Aorta (tissue), 5 donors: Measurements from ENCODE around the gene C20orf141. TPM values are rescaled to one million over a fixed set of nuclear protein-coding genes. Genes with fewer than 3 reads are reported as not detected.
"Not testable (repeated sequence)": the region's sequence is repeated elsewhere in the genome, so short reads cannot be mapped to it uniquely, and the experiment has no call there.

ENCODE experiments used
- ATAC-seq: fragments of 200-7000 bp; cut with Tn5 transposase; one replicate; pipeline ENCODE4 v1.9.1; 2022; ENCODE audit warnings: moderate library complexity; ENCODE audit not compliant: low FRiP score
- DNase-seq, 2 donors: peaks; one replicate each; pipeline ENCODE4 v3.0.0-alpha.2; 2020
- H3K27ac ChIP-seq, 2 donors: one replicate each; pipeline ENCODE4 v1.5.1; 2013; ENCODE audit warnings: low read length in 2 of 2, mild to moderate bottlenecking in 2 of 2, moderate library complexity in 2 of 2, control low read depth in 1 of 2, inconsistent platforms in 1 of 2, low read depth in 1 of 2
- H3K27me3 ChIP-seq, 2 donors: one replicate each; pipeline ENCODE4 v1.6.1; 2013; ENCODE audit warnings: control low read depth in 1 of 2, low read length in 1 of 2, mild to moderate bottlenecking in 1 of 2, moderate library complexity in 1 of 2; ENCODE audit not compliant: insufficient read depth in 2 of 2, control insufficient read depth in 1 of 2
- H3K36me3 ChIP-seq, 2 donors: one replicate each; pipeline ENCODE4 v1.6.1; 2013; ENCODE audit warnings: control low read depth in 1 of 2, low read length in 1 of 2, mild to moderate bottlenecking in 1 of 2; ENCODE audit not compliant: insufficient read depth in 2 of 2, control insufficient read depth in 1 of 2
- H3K4me1 ChIP-seq, 2 donors: one replicate each; pipeline ENCODE4 v1.6.1; 2013; ENCODE audit warnings: low read length in 2 of 2, control low read depth in 1 of 2, mild to moderate bottlenecking in 1 of 2, moderate library complexity in 1 of 2; ENCODE audit not compliant: insufficient read depth in 2 of 2, control insufficient read depth in 1 of 2
- H3K4me3 ChIP-seq, 2 donors: one replicate each; pipeline ENCODE4 v1.5.1; 2013; ENCODE audit warnings: low read length in 2 of 2, control low read depth in 1 of 2, mild to moderate bottlenecking in 1 of 2
- H3K9me3 ChIP-seq: one replicate; pipeline ENCODE4 v1.6.1; 2013; ENCODE audit warnings: mild to moderate bottlenecking, low read length; ENCODE audit not compliant: control insufficient read depth
- WGBS, 2 donors: extraction: QIAGEN DNeasy Blood & Tissue Kit; methylation state at CpG; one replicate each; pipeline ENCODE4 v1.1.7; 2013; 5-methylcytosine and 5-hydroxymethylcytosine counted together
- intact Hi-C, 2 donors: fragments of 100-400 bp; cut with DNase I; formaldehyde crosslinking; loops; one replicate each; pipeline versions ENCODE4 v1.14.2 to v1.15.0; 2022
- long read RNA-seq, 2 donors: library from polyadenylated mRNA; unstranded; transcript quantifications; one replicate each; pipeline ENCODE4 v2.0.0, GENCODE V29; 2020 to 2021
- polyA plus RNA-seq, 2 donors: library from polyadenylated mRNA; stranded (reverse); fragments of 200-250 nt; gene quantifications; one replicate each; pipeline ENCODE4 v1.2.3, GENCODE V29; 2013
- total RNA-seq, 2 donors: library from RNA; stranded (reverse); fragmentation: NEBNext Ultra II Directional; extraction: Animal tissue kit (Norgen Biotek cat#: 25700); gene quantifications; one replicate each; pipeline ENCODE4 v1.2.1, GENCODE V29; 2021
- donor health status: healthy with polysubstance abuse.
- donor health status: Bipolar disorder and iron deficiency.
- donor health status: DM: no; HTN: no; CAD: no.
- donor health status: DM: no; HTN: no; CAD: no.
- donor health status: DM: yes; HTN: yes; CAD: no.

C20orf141 gene, protein sequence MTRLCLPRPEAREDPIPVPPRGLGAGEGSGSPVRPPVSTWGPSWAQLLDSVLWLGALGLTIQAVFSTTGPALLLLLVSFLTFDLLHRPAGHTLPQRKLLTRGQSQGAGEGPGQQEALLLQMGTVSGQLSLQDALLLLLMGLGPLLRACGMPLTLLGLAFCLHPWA
- total RNA-seq (not detected), polyA plus RNA-seq (not detected)
- long read RNA-seq, donor 1, result 0 reads
- long read RNA-seq, donor 2, result 0 reads

DNA sequence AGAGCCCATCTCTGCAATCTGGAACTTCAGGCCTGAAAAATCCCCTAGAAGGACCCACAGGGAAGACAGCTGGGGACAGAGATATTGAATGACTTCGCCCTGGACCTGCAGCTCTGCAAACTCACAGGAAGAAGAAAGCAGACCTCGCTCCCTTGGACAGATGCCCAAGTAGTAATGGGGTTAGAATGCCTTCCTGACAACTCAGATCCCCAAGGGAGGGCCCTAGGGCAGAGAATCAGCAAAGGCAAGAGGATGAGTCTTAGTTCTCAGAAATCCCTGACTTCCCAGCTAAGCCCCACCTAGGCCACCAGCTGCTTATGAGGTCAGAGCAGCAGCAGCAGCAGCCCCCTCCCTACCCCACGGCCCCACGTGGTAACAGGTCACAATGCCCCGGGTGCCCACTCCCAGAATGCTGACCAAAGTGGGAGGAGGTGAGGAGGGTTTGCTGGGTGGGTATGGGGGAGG lies at the start of gene C20orf141:
C20orf141 (plus strand) TSS at position 401 of the 465 bp plus-strand sequence. CDS start 198 bp downstream, outside the sequence.
- ATAC-seq (no peak), DNase-seq (peak in 1 of 2 donors; percentile 66)
- Histone ChIP-seq H3K4me1 (no peaks in the 10 kb centered on the region), H3K9me3 (no peaks in the 10 kb centered on the region), H3K4me3 (no peak within 1 kb of the TSS), H3K36me3 (no peaks in the 10 kb centered on the region), H3K27ac (no peak within 1 kb of the TSS), H3K27me3 (peaks cover 0 to 3% of the 10 kb centered on the region in 2 donors)
- WGBS, 2 donors, result 54 to 57% methylated on average over 5 of the region's 5 CpGs
- intact Hi-C loops, result no loop called here

DNA sequence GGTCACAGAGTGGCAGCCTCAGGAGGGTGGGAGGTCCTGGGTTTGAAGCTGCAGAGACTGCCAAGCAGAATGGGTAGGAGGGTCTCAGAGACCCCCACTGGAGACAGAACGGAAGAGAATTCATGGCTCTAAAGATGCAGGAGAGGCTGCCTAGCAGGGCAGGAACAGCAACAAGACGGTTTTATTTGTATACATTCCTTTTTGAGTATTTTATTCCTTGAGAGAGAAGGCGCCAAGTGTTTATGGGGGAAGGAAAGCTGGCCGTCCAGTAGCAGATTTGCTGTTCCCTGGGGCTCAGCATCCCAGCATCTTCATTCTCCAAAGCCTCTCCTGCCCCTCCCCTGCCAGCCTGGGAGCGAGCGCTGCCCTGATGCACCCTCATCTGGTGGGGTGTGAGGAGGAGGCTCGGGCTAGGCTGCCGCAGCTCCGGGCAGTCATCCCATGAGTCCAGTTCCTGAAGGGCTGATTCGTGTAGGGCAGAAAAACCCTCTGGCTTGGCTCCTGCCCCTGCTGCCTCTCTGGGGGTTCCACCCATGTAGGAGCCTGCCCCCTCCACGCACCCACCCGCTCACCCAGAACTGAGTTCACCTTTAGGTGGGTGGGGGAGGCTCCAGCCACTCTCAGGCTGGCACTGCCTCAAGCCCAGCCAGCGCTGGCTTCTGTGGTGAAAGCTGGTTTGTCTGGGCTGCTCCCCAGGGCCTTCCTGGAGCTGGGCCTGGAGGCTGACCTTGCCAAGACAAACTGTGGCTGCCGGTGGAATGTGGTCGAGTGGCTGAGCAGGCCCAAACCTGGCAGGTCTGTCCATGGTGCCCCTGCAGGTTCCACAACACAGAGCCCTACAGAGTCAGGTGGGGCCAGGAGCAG lies 46.8 kb upstream of the C20orf141 start:
- Histone ChIP-seq H3K27ac (no peak overlapping the region), H3K4me1 (no peaks in the 10 kb centered on the region), H3K9me3 (no peaks in the 10 kb centered on the region), H3K27me3 (no peaks in the 10 kb centered on the region), H3K36me3 (no peaks in the 10 kb centered on the region), H3K4me3 (no peak overlapping the region)
- WGBS, 2 donors, result 1 to 6% methylated on average over 15 of the region's 15 CpGs
- intact Hi-C loops, result loop anchor here in 1 of 2 donors (5.0 kb wide), 1 partner anchor 64 kb away; no protein-coding TSS in a partner anchor
- DNase-seq (peak; percentile 84 to 90), ATAC-seq (peak; percentile 89)

- Histone ChIP-seq H3K27me3 (no peaks in the 10 kb centered on the region), H3K9me3 (no peaks in the 10 kb centered on the region), H3K4me1 (no peaks in the 10 kb centered on the region), H3K4me3 (no peak overlapping the region), H3K27ac (no peak overlapping the region), H3K36me3 (no peaks in the 10 kb centered on the region)
- WGBS, 2 donors, result 2 to 3% methylated on average over 5 of the region's 5 CpGs
- intact Hi-C loops, result loop anchor here in 1 of 2 donors (5.0 kb wide), 1 partner anchor 64 kb away; no protein-coding TSS in a partner anchor
- ATAC-seq (no peak), DNase-seq (no peak)
Measured at GRCh38 chr20:2768632-2769015, 46.2 kb upstream of the C20orf141 start.

DNA sequence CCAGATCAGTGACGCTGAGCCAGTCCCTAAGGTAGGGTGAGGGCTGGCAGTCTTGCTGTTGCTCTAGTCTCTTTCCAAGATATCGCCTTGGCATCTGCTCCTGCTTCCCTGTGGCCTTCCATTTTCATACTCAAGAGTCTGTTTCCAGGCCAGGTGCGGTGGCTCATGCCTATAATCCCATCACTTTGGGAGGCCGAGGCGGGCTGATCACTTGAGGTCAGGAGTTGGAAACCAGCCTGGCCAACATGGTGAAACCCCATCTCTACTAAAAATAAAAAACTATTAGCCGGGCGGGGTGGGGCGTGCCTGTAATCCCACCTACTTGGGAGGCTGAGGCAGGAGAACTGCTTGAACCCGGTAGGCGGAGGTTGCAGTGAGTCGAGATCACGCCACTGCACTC lies 44.7 kb upstream of the C20orf141 start:
- DNase-seq, ATAC-seq, intact Hi-C loops: not testable (repeated sequence)

DNA sequence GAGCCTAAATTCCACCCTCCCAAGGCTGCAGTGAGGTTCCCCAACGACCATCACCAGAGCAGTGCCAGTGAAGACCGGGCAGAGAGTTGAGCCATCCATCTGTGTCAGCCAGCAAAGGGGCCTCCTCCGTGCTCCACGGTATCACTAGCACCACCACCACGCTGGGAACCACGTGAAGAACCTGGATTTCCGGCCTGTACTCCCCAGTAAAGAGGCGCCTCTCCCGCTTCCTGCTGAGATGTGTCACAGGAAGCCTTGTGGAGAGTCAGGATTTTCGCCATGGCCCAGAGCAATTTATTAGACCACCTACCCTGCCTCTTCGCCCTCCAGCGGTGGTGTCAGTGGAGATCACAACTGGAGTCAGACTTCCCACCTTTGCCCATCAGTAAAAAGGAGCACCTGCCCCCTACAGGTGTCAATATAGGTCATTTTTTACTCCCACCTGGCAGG lies 43.1 kb upstream of the C20orf141 start:
- peaks cover 0 to 6% of the 10 kb centered on the region in 2 donors for H3K27me3 ChIP-seq
- H3K4me3 ChIP-seq, result no peak overlapping the region
- intact Hi-C loops, result no loop called here
- H3K36me3 ChIP-seq, result no peaks in the 10 kb centered on the region
- WGBS, 2 donors, result 25 to 35% methylated on average over 12 of the region's 12 CpGs
- H3K27ac ChIP-seq, result no peak overlapping the region
- DNase-seq (no peak), ATAC-seq (no peak)
- peaks cover 4% of the 10 kb centered on the region for H3K9me3 ChIP-seq
- H3K4me1 ChIP-seq, result no peaks in the 10 kb centered on the region

More for the DNA sequence above, 44.7 kb upstream of the C20orf141 start:
- H3K36me3 ChIP-seq, H3K4me3 ChIP-seq, H3K27me3 ChIP-seq, H3K27ac ChIP-seq, H3K4me1 ChIP-seq, H3K9me3 ChIP-seq: not testable (repeated sequence)
- WGBS, 2 donors, result 86 to 90% methylated on average over 12 of the region's 12 CpGs

- no peak overlapping the region for H3K27ac ChIP-seq
- DNase-seq (no peak), ATAC-seq (no peak)
- 90 to 92% methylated on average over 9 of the region's 9 CpGs for WGBS, 2 donors
- no peak overlapping the region for H3K4me3 ChIP-seq
- intact Hi-C loops, result no loop called here
- peaks cover 4% of the 10 kb centered on the region for H3K9me3 ChIP-seq
- no peaks in the 10 kb centered on the region for H3K4me1 ChIP-seq
- H3K36me3 ChIP-seq, result no peaks in the 10 kb centered on the region
- H3K27me3 ChIP-seq, result peaks cover 0 to 6% of the 10 kb centered on the region in 2 donors
Measured at GRCh38 chr20:2773812-2774211, 41.0 kb upstream of the C20orf141 start.

DNA sequence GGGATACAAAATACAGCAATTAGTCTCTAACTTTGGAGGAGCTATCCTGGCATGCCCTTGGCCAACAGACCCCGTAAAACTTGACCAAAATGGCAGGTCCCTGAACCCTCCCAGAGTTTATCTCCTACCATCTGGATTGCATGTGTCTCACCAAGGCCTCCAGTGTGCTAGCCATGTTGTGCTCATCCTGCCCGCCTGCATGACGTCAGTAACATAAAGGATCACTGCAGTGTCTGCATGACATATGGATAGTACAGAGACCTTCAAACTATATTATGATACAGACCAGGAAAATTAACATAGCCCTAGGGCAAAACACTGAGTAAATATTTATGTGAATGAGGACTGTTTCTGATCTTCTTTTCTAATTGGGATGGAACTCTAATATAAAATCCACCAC lies 39.6 kb upstream of the C20orf141 start:
- 73 to 78% methylated on average over 3 of the region's 3 CpGs for WGBS, 2 donors
- intact Hi-C loops, result no loop called here
- Histone ChIP-seq H3K27me3 (peaks cover 0 to 6% of the 10 kb centered on the region in 2 donors), H3K9me3 (peaks cover 4% of the 10 kb centered on the region), H3K36me3 (no peaks in the 10 kb centered on the region), H3K4me3 (no peak overlapping the region), H3K4me1 (no peaks in the 10 kb centered on the region), H3K27ac (no peak overlapping the region)
- no peak for ATAC-seq
- DNase-seq, result no peak

GRCh38 chr20:2778602-2779321 lies 36.0 kb upstream of the C20orf141 start:
- no peak overlapping the region for H3K4me3 ChIP-seq
- no peaks in the 10 kb centered on the region for H3K4me1 ChIP-seq
- no peak overlapping the region for H3K27ac ChIP-seq
- no peaks in the 10 kb centered on the region for H3K36me3 ChIP-seq
- no peak for ATAC-seq
- H3K27me3 ChIP-seq, result peaks cover 0 to 8% of the 10 kb centered on the region in 2 donors
- no peak for DNase-seq
- WGBS, 2 donors, result 75 to 79% methylated on average over 10 of the region's 10 CpGs
- peaks cover 4% of the 10 kb centered on the region for H3K9me3 ChIP-seq
- intact Hi-C loops, result no loop called here
